Ovary (tissue), 9 donors: ENCODE measurements around the gene PIH1D1. TPM values are rescaled to one million over a fixed set of nuclear protein-coding genes. Genes with fewer than 3 reads are reported as not detected.

Experiments
- DNase-seq, 5 donors: peaks; one replicate each; pipeline ENCODE4 v3.0.0-alpha.2; 2019 to 2020
- H3K27ac ChIP-seq, 2 donors: fragments of 200-600 bp; one replicate each; pipeline versions ENCODE4 v1.5.1 to v1.8.0; 2019 to 2022
- H3K27me3 ChIP-seq: fragments of 200-600 bp; one replicate; pipeline ENCODE4 v1.8.0; 2022
- H3K36me3 ChIP-seq: fragments of 200-600 bp; sonication (generic); one replicate; pipeline ENCODE4 v1.5.1; 2019
- H3K4me1 ChIP-seq: one replicate; pipeline ENCODE4 v1.8.1; 2013; ENCODE audit warnings: mild to moderate bottlenecking, moderate library complexity; ENCODE audit not compliant: insufficient read depth
- H3K4me3 ChIP-seq: fragments of 200-600 bp; sonication (generic); one replicate; pipeline ENCODE4 v1.5.1; 2017
- H3K9me3 ChIP-seq, 2 donors: fragments of 200-600 bp in 1 of 2; sonication (generic) in 1 of 2; one replicate each; pipeline versions ENCODE4 v1.5.1 to v1.8.1; 2013 to 2019; ENCODE audit warnings: mild to moderate bottlenecking in 1 of 2, moderate library complexity in 1 of 2
- EP300 ChIP-seq: sonication (generic); formaldehyde crosslinking; IDR thresholded peaks from one replicate; pipeline ENCODE4 v1.6.1; 2017; ENCODE audit warnings: antibody characterized with exemption
- POLR2A ChIP-seq: fragments of 450-650 bp; IDR thresholded peaks from one replicate; pipeline ENCODE4 v1.6.1; 2017; ENCODE audit warnings: antibody characterized with exemption, mild to moderate bottlenecking, moderate library complexity
- WGBS, 3 donors: extraction: QIAGEN DNeasy Blood & Tissue Kit in 1 of 3; methylation state at CpG; one replicate each; pipeline versions ENCODE4 v1.1.5 to v1.1.7; 2013 to 2017; 5-methylcytosine and 5-hydroxymethylcytosine counted together
- intact Hi-C, 4 donors: fragments of 100-400 bp; cut with DNase I; formaldehyde crosslinking; loops; one replicate each; pipeline versions ENCODE4 v1.11.0 to v1.15.1; 2022 to 2023
- polyA plus RNA-seq, 2 donors: library from polyadenylated mRNA; stranded (reverse); fragments of 200-250 nt in 1 of 2; fragments of 350-450 nt in 1 of 2; fragmentation: Illumina TruSeq in 1 of 2; extraction: RNeasy Lipid Tissue Mini Kit (QIAGEN cat#74804) in 1 of 2; gene quantifications; one replicate each; pipeline ENCODE4 v1.2.3, GENCODE V29; 2013 to 2014
- total RNA-seq, 7 donors: library from RNA; depleted of rRNA in 2 of 7; stranded (reverse); fragments of >200 nt in 2 of 7; fragmentation: NEBNext Ultra II Directional in 3 of 7; extraction: Animal tissue kit (Norgen Biotek cat#: 25700) in 3 of 7; gene quantifications; one replicate each; pipeline versions ENCODE4 v1.1.0 to v1.2.4, GENCODE V29; 2016 to 2023
- TF ChIP-seq, protein P1 (sequence below), 3 donors: fragments of 450-650 bp in 2 of 3; fragments of 200-600 bp in 1 of 3; IDR thresholded peaks; one replicate each; pipeline versions ENCODE4 v1.5.1 to v1.8.0; 2016 to 2022; ENCODE audit warnings: antibody characterized with exemption in 3 of 3, mild to moderate bottlenecking in 1 of 3
- donor health status: DM: no; HTN: no; CAD: no; lungs with moderate emphysema.
- donor health status: DM: no; HTN: no; CAD: no.
- donor health status: Bipolar disorder and iron deficiency.
- donor health status: DM: yes; HTN: yes; CAD: no.
- donor health status: DM: no; HTN: no; CAD: no.
- donor health status: DM: yes; HTN: yes; CAD: no.

The PIH1D1 gene
- total and polyA plus RNA-seq, 9 donors = 28.6 to 69.4 (median 58.5) TPM

DNA sequence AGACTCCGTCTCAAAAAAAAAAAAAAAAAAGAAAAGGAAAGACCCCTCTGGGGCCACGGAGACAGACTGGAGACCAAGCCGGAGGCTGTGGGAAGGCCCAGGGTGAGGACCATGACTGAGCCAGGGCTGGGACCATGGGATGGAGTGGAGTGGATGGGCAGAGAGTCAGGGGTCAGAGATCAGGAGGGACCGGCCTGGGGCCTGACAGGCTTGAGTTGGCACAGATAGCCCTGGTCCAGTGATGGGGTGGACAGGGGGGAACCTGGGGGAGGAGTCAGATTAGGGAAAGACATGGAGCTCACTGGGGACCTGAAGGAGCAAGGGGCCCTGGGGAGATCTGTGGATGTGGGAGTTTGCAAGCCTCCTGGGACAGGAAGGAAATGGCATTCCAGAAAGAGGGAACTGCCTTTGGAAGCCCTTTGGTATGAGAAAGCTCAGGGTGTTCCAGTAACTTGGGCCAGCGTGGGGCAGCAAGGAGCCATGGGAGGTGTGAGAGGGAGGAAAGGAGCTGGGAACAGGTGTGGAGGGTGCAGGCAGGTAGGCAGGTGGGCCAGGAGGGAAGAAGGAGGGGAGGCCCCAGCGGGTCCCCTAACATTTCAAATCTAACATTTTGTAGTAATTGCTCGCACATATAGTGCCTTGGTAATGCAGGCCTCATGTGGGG, 29.5 kb upstream of the PIH1D1 start:
- no peak for DNase-seq
- Histone ChIP-seq H3K36me3 (no peaks in the 10 kb centered on the region), H3K27ac (no peak overlapping the region), H3K4me1 (no peaks in the 10 kb centered on the region), H3K27me3 (no peaks in the 10 kb centered on the region), H3K9me3 (no peaks in the 10 kb centered on the region), H3K4me3 (no peak overlapping the region)
- TF ChIP-seq EP300 = no peak
- no peak for TF ChIP-seq POLR2A
- TF ChIP-seq, protein P1, sequence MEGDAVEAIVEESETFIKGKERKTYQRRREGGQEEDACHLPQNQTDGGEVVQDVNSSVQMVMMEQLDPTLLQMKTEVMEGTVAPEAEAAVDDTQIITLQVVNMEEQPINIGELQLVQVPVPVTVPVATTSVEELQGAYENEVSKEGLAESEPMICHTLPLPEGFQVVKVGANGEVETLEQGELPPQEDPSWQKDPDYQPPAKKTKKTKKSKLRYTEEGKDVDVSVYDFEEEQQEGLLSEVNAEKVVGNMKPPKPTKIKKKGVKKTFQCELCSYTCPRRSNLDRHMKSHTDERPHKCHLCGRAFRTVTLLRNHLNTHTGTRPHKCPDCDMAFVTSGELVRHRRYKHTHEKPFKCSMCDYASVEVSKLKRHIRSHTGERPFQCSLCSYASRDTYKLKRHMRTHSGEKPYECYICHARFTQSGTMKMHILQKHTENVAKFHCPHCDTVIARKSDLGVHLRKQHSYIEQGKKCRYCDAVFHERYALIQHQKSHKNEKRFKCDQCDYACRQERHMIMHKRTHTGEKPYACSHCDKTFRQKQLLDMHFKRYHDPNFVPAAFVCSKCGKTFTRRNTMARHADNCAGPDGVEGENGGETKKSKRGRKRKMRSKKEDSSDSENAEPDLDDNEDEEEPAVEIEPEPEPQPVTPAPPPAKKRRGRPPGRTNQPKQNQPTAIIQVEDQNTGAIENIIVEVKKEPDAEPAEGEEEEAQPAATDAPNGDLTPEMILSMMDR (IDR thresholded peaks at IDR 0.05) = no peak
- intact Hi-C loops = loop anchor here in 1 of 4 donors (10.0 kb wide), 1 partner anchor 194 kb away; the partner anchor contains the start of gene PRMT1
- WGBS, 3 donors = 85 to 87% (median 87%) methylated on average over 7 of the region's 7 CpGs

DNA sequence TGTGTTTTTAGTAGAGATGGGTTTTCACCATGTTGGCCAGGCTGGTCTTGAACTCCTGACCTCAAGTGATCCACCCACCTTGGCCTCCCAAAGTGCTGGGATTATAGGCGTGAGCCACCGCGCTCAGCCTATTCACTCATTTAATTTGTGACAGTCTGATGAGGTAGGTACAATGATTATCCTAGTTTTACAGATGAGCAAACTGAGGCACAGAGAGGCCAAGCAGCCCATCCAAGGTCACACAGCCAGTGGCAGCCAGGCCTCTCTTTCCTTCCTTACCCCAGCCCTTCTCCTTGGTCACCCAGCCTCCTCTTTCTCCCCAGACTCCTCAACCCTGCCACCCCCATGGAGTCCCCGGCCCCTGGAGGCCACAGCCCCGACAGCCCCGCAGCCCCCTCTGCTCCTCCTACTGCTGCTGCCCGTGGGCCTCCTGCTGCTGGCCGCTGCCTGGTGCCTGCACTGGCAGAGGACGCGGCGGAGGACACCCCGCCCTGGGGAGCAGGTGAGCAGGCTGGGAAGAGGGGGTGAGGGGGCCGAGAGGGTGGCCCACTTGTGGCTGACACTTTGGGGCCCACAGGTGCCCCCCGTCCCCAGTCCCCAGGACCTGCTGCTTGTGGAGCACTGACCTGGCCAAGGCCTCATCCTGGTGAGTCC, 28.5 kb upstream of the PIH1D1 start:
- TF ChIP-seq EP300 (no peak), POLR2A (no peak)
- TF ChIP-seq, protein P1 (IDR thresholded peaks at IDR 0.05) = no peak
- Histone ChIP-seq H3K27me3 (no peaks in the 10 kb centered on the region), H3K4me3 (no peak overlapping the region), H3K9me3 (no peaks in the 10 kb centered on the region), H3K4me1 (no peaks in the 10 kb centered on the region), H3K27ac (no peak overlapping the region), H3K36me3 (no peaks in the 10 kb centered on the region)
- WGBS, 3 donors = 90 to 95% (median 90%) methylated on average over 14 of the region's 14 CpGs
- intact Hi-C loops = loop anchor here in 2 of 4 donors (10.0 kb wide), 2 partner anchors 195 to 205 kb away; partner anchors contain the start of genes ADM5 (in 1 of the 2) and PRMT1 (in 1 of the 2)
- DNase-seq = no peak

DNA sequence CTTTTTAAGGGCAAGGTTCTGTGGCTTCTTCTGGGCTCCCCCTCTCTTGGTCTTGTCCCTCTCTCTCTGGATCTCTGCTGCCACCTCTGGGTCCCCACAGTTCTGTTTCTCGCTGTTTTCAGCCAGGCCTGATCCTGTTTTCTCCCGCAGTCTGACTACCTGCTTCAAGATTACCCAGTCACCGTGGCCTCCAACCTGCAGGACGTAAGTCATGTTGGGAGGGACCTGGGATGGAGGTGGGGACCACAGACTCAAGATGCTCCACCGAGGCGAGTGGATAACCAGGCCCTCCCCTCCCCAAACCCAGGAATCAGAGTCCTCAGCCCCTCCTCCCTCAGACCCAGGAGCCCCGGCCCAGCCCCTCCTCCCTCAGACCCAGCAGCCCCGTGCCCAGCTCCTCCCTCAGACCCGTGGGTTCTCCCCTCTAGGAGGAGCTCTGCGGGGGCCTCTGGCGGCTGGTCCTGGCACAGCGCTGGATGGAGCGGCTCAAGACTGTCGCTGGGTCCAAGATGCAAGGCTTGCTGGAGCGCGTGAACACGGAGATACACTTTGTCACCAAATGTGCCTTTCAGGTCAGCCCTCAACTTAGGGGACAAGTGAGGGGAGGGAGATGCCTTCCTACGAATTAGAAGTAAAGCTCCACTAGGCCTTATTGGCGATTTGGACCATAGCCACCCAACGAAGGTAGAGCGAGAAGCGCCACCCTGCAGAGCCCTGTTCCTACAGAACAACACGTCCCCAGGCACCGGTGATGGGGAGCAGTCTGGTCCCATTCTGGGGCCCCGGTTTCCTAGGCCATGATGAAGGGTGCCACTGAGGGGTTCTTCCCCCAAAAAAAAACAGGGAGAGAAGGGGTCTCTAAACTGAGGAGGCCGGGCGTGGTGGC, 24.6 kb upstream of the PIH1D1 start:
- H3K9me3 ChIP-seq = no peaks in the 10 kb centered on the region
- 61% methylated on average over 27 of the region's 27 CpGs for WGBS, 3 donors
- TF ChIP-seq EP300 = no peak
- TF ChIP-seq, protein P1 (IDR thresholded peaks at IDR 0.05) = no peak
- no peak for TF ChIP-seq POLR2A
- H3K4me3 ChIP-seq = no peak overlapping the region
- H3K27ac ChIP-seq = no peak overlapping the region
- peaks cover 5% of the 10 kb centered on the region for H3K4me1 ChIP-seq
- no peaks in the 10 kb centered on the region for H3K27me3 ChIP-seq
- intact Hi-C loops = loop anchor here in 1 of 4 donors (10.0 kb wide), 1 partner anchor 209 kb away; the partner anchor contains the start of gene ADM5
- no peaks in the 10 kb centered on the region for H3K36me3 ChIP-seq
- peak in 3 of 5 donors; percentile 48 to 51 (median 49) for DNase-seq
